HEK293 (cell line): ENCODE measurements around the gene TNFSF13B.

Experiments used
- ZBTB8A ChIP-seq: fragments of 450-650 bp; formaldehyde crosslinking; IDR thresholded peaks from 2 replicates; pipeline ENCODE4 v1.5.1; 2016; ENCODE audit warnings: missing biosample characterization, missing genetic modification characterization
- ZEB2 ChIP-seq: fragments of 450-650 bp; formaldehyde crosslinking; IDR thresholded peaks from 2 replicates; pipeline ENCODE4 v1.5.1; 2016; ENCODE audit warnings: missing biosample characterization, missing genetic modification characterization
- ZNF221 ChIP-seq: fragments of 450-650 bp; formaldehyde crosslinking; IDR thresholded peaks from 2 replicates; pipeline ENCODE4 v1.5.1; 2017; ENCODE audit warnings: missing biosample characterization, missing genetic modification characterization, borderline replicate concordance
- ZNF24 ChIP-seq: fragments of 450-650 bp; formaldehyde crosslinking; IDR thresholded peaks from 2 replicates; pipeline ENCODE4 v1.5.1; 2016; ENCODE audit warnings: missing biosample characterization, missing genetic modification characterization

DNA sequence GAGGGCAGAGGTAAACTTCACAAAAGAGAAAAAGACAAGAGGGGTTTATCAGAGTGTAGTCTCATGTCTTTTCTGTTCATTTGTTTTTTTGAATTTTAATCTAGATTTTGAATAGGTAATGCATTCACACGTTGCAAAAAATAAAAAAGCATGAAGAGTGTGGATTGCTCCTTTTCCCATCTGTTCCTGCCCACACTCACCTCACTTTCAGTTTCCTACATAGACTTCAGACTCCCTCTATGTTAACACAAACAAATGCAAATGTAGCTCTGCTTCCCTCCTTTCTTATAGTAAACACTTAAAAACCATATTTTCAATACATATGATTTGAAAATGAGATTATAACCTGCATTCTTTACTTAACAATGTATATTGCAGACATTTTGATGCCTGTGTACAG is 20.3 kb downstream of the TNFSF13B start:
- no peak for TF ChIP-seq ZBTB8A (tag by site-specific recombination)
- TF ChIP-seq ZEB2 (tag by site-specific recombination) = no peak
- TF ChIP-seq ZNF221 (tag by site-specific recombination) = no peak
- TF ChIP-seq ZNF24 (tag by site-specific recombination) = no peak
